Body of pancreas (tissue), 4 donors: ENCODE data around the gene TUT7. TPM values are rescaled to one million over a fixed set of nuclear protein-coding genes. Genes with fewer than 3 reads are reported as not detected.
"Not testable (repeated sequence)": the region's sequence is repeated elsewhere in the genome, so short reads cannot be mapped to it uniquely, and the experiment has no call there.

Source experiments
- ATAC-seq: fragments of 150-250 bp; one replicate; pipeline ENCODE4 v1.9.1; 2016
- DNase-seq, 4 donors: peaks; one replicate each; pipeline ENCODE4 v3.0.0-alpha.2; 2019
- H3K27ac ChIP-seq, 4 donors: fragments of 200-600 bp; sonication (generic); 1 replicate in 3 of 4; 2 replicates in 1 of 4; pipeline versions ENCODE4 v1.5.1 to v1.6.1; 2016 to 2019; ENCODE audit warnings: mild to moderate bottlenecking in 1 of 4, mixed read lengths in 1 of 4, moderate library complexity in 1 of 4
- H3K27me3 ChIP-seq, 2 donors: fragments of 200-600 bp; sonication (generic); one replicate each; pipeline ENCODE4 v1.6.0; 2016; ENCODE audit warnings: mild to moderate bottlenecking in 1 of 2
- H3K36me3 ChIP-seq, 2 donors: fragments of 200-600 bp; sonication (generic); replicated peaks in 1 of 2; 2 replicates each; pipeline ENCODE4 v1.5.1; 2016; ENCODE audit warnings: low read depth in 2 of 2; ENCODE audit not compliant: insufficient read depth in 1 of 2
- H3K4me1 ChIP-seq: fragments of 200-600 bp; sonication (generic); one replicate; pipeline ENCODE4 v1.6.0; 2016
- H3K4me3 ChIP-seq, 2 donors: fragments of 200-600 bp; sonication (generic); 1 replicate in 1 of 2; 2 replicates in 1 of 2; pipeline ENCODE4 v1.5.1; 2016 to 2019
- H3K9me3 ChIP-seq, 3 donors: fragments of 200-600 bp; sonication (generic); 1 replicate in 2 of 3; 2 replicates in 1 of 3; pipeline ENCODE4 v1.5.1; 2016
- POLR2A ChIP-seq, 3 donors: fragments of 450-650 bp; IDR thresholded peaks; one replicate each; pipeline ENCODE4 v1.6.1; 2016; ENCODE audit warnings: antibody characterized with exemption in 3 of 3, mild to moderate bottlenecking in 2 of 3
- WGBS, 2 donors: methylation state at CpG; one replicate each; pipeline ENCODE4 v1.1.5; 2017; 5-methylcytosine and 5-hydroxymethylcytosine counted together
- intact Hi-C: fragments of 100-400 bp; cut with DNase I; formaldehyde crosslinking; loops from one replicate; pipeline ENCODE4 v1.15.1; 2023
- total RNA-seq, 2 donors: library from RNA; depleted of rRNA; stranded (reverse); fragments of >200 nt; gene quantifications; one replicate each; pipeline ENCODE4 v1.1.0, GENCODE V29; 2016
- TF ChIP-seq, protein P1 (sequence below), 7 experiments: fragments of 450-650 bp in 4 of 7; fragments of 200-600 bp in 3 of 7; sonication (generic) in 3 of 7; IDR thresholded peaks; one replicate each; pipeline ENCODE4 v1.5.1; 2016 to 2019; ENCODE audit warnings: antibody characterized with exemption in 7 of 7

Gene TUT7
- total RNA-seq, 2 donors from 2014 or later: 24.4 to 60.3 TPM

DNA sequence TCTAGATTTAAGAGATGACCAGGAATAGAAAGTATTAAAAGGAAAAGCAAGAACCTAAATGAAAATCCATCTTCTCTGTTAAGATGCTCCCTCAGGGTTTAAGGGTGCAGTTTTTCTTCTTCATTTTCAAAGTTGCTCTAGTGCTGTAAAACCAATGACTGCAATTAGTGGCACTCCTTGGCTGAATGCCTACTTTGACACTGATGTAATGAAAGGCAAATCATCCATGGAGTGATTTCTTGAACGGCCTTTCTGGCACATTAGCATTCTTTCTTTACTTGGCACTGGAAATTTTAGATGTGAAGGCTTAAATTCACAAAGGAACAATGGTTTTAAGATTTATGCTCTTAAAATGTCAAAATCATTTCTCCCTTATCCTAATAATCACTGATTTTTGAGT, 52.5 kb downstream of the TUT7 start:
- intact Hi-C loops: no loop called here
- TF ChIP-seq POLR2A (IDR thresholded peaks at IDR 0.05): no peak
- H3K27ac ChIP-seq: no peak overlapping the region
- H3K9me3 ChIP-seq: no peaks in the 10 kb centered on the region
- 37 to 58% methylated on average over 1 of the region's 1 CpG for WGBS, 2 donors
- H3K4me1 ChIP-seq: no peaks in the 10 kb centered on the region
- no peak for DNase-seq
- H3K36me3 ChIP-seq: peaks cover 14 to 56% of the 10 kb centered on the region in 2 donors
- no peak overlapping the region for H3K4me3 ChIP-seq
- no peaks in the 10 kb centered on the region for H3K27me3 ChIP-seq
- no peak for ATAC-seq

DNA sequence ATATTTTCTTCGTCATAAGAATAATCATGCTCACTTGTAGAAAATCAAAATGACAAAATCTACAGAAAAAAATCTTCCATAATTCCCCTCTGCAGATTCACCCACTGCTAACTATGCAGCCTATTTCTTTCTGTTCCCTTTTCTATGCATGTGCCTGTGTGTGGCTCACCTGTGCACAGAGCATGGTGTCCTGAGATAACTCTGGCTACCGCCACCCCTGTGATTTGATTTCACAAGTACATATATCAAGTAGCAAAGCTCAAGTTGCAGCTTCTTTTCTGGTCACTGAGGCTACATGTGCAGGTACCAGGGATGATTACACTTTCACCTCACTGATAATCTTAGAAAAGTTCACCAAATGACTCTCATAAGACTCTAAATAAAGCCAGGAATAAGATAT, 53.5 kb downstream of the TUT7 start:
- H3K9me3 ChIP-seq: no peaks in the 10 kb centered on the region
- H3K27ac ChIP-seq: no peak overlapping the region
- intact Hi-C loops: no loop called here
- no peaks in the 10 kb centered on the region for H3K4me1 ChIP-seq
- TF ChIP-seq POLR2A (IDR thresholded peaks at IDR 0.05): no peak
- TF ChIP-seq, protein P1, sequence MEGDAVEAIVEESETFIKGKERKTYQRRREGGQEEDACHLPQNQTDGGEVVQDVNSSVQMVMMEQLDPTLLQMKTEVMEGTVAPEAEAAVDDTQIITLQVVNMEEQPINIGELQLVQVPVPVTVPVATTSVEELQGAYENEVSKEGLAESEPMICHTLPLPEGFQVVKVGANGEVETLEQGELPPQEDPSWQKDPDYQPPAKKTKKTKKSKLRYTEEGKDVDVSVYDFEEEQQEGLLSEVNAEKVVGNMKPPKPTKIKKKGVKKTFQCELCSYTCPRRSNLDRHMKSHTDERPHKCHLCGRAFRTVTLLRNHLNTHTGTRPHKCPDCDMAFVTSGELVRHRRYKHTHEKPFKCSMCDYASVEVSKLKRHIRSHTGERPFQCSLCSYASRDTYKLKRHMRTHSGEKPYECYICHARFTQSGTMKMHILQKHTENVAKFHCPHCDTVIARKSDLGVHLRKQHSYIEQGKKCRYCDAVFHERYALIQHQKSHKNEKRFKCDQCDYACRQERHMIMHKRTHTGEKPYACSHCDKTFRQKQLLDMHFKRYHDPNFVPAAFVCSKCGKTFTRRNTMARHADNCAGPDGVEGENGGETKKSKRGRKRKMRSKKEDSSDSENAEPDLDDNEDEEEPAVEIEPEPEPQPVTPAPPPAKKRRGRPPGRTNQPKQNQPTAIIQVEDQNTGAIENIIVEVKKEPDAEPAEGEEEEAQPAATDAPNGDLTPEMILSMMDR (IDR thresholded peaks at IDR 0.05): no peak
- no peaks in the 10 kb centered on the region for H3K27me3 ChIP-seq
- ATAC-seq (no peak), DNase-seq (no peak)
- WGBS, 2 donors: 89 to 90% methylated on average over 2 of the region's 2 CpGs
- no peak overlapping the region for H3K4me3 ChIP-seq
- peaks cover 14 to 59% of the 10 kb centered on the region in 2 donors for H3K36me3 ChIP-seq

DNA sequence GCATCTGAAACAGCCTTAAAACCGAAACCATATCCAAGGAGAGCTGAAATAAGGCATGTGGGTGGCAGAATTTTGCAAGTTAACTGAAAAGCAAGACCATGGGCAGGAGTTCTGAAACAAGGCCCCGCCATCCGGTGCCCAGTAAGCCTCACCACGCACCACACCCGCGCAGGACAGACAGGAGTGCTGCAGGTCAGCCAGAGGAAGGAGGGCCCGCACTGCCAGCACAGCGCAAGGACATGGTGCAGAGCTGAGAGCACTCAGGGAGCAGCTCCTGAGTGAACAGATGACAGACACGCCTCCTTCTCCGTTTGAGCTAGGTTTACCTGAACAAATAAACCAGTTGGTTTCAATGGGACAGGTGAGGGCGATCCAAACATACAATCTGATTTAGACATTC, 55.3 kb downstream of the TUT7 start:
- H3K4me1 ChIP-seq: no peaks in the 10 kb centered on the region
- no peak for ATAC-seq
- H3K9me3 ChIP-seq: no peaks in the 10 kb centered on the region
- DNase-seq: no peak
- H3K27me3 ChIP-seq: no peaks in the 10 kb centered on the region
- 85 to 87% methylated on average over 11 of the region's 11 CpGs for WGBS, 2 donors
- H3K27ac ChIP-seq: no peak overlapping the region
- H3K4me3 ChIP-seq: no peak overlapping the region
- peaks cover 14 to 50% of the 10 kb centered on the region in 2 donors for H3K36me3 ChIP-seq
- no peak for TF ChIP-seq POLR2A (IDR thresholded peaks at IDR 0.05)
- TF ChIP-seq, protein P1 (IDR thresholded peaks at IDR 0.05): no peak
- intact Hi-C loops: no loop called here

DNA sequence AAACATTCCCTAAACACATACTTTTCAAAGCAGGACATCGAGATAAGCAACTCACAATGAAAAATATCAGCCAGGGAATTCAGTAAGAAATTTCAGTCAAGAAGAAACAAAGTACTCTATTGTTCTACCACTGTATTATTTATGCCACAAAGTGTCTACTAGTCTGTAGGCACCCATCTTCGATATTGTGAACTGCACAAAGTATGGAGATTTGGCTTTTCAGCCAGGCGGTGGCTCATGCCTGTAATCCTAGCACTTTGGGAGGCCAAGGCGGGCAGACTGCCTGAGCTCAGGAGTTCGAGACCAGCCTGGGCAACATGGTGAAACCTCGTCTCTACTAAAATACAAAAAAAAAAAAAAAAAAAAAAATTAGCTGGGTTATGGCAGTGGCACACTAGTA, 63.9 kb downstream of the TUT7 start:
- H3K4me1 ChIP-seq, H3K36me3 ChIP-seq, H3K27ac ChIP-seq, ATAC-seq, H3K9me3 ChIP-seq, H3K27me3 ChIP-seq, DNase-seq, intact Hi-C loops, H3K4me3 ChIP-seq: not testable (repeated sequence)
- WGBS, 2 donors: 79 to 82% methylated on average over 6 of the region's 6 CpGs

DNA sequence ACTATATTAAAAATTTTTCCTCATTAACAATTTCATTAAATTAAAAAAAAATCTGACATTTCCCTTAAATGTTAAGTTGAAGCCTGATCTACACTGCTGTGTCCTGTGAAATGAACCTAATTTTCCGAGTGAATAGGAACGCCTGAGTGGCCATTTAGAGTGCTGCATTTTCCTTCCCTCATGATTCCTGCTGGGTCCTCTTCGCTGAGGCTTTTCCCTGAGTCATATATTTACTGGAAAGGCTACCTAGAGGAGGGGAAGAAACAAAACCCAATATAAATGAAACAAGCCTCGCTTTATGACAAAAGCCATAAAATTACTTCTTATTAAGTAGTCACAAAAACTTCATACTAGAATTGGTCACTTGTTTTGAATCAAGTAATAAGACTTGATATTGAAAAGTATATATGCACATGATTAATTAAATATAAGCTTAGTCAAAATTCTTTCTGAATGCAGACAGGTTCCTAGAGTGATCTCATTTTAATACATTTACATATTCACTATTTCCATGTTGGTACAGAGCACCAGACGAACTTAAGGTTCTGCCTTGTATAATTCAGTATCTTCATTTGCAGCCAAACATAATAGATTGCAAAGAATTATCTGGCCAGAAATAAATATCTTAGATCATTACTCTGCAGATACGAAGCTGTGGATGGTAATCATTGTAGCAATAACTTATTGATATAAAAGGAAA, 65.6 kb downstream of the TUT7 start:
- Histone ChIP-seq H3K27me3 (no peaks in the 10 kb centered on the region), H3K9me3 (no peaks in the 10 kb centered on the region), H3K4me1 (no peaks in the 10 kb centered on the region), H3K4me3 (no peak overlapping the region), H3K36me3 (no peaks in the 10 kb centered on the region), H3K27ac (no peak overlapping the region)
- intact Hi-C loops: no loop called here
- 87 to 90% methylated on average over 6 of the region's 6 CpGs for WGBS, 2 donors
- TF ChIP-seq, protein P1 (IDR thresholded peaks at IDR 0.05): no peak
- ATAC-seq (no peak), DNase-seq (no peak)

DNA sequence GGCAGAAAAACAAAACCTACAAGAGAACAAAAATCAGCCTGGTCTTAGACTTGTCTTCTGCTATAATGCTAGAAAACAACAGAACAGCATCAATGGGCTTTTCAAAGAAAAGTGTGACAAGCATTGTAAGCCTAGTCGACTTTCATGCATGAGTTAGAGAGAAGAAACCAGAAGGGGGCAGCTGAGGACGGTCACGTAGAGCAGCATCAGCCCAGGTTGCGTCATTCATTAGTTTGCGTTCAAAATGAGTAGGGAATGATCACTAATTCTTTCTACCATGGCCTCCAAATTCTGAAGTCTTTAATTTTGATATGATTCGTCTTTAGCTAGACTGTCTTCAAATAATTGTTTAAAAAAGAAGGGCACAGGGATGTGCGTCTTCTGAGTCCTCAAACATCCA, 67.2 kb downstream of the TUT7 start:
- intact Hi-C loops: no loop called here
- Histone ChIP-seq H3K9me3 (no peaks in the 10 kb centered on the region), H3K27ac (no peak overlapping the region), H3K27me3 (no peaks in the 10 kb centered on the region), H3K36me3 (no peaks in the 10 kb centered on the region), H3K4me1 (peaks cover 5% of the 10 kb centered on the region), H3K4me3 (no peak overlapping the region)
- ATAC-seq (no peak), DNase-seq (no peak)
- 64 to 83% methylated on average over 7 of the region's 7 CpGs for WGBS, 2 donors
- TF ChIP-seq POLR2A (IDR thresholded peaks at IDR 0.05): no peak
- TF ChIP-seq, protein P1 (IDR thresholded peaks at IDR 0.05): no peak
